Measurements from ENCODE around the gene GRIFIN. TPM values are rescaled to one million over a fixed set of nuclear protein-coding genes. Genes with fewer than 3 reads are reported as not detected.

The GRIFIN gene
- total RNA-seq, 1 donor from 2014 or later, result not detected

DNA sequence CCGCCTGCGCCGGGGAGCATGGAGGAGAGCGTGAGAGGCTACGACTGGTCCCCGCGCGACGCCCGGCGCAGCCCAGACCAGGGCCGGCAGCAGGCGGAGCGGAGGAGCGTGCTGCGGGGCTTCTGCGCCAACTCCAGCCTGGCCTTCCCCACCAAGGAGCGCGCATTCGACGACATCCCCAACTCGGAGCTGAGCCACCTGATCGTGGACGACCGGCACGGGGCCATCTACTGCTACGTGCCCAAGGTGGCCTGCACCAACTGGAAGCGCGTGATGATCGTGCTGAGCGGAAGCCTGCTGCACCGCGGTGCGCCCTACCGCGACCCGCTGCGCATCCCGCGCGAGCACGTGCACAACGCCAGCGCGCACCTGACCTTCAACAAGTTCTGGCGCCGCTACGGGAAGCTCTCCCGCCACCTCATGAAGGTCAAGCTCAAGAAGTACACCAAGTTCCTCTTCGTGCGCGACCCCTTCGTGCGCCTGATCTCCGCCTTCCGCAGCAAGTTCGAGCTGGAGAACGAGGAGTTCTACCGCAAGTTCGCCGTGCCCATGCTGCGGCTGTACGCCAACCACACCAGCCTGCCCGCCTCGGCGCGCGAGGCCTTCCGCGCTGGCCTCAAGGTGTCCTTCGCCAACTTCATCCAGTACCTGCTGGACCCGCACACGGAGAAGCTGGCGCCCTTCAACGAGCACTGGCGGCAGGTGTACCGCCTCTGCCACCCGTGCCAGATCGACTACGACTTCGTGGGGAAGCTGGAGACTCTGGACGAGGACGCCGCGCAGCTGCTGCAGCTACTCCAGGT, 43.1 kb downstream of the GRIFIN start:
- DNase-seq, result no peak

DNA sequence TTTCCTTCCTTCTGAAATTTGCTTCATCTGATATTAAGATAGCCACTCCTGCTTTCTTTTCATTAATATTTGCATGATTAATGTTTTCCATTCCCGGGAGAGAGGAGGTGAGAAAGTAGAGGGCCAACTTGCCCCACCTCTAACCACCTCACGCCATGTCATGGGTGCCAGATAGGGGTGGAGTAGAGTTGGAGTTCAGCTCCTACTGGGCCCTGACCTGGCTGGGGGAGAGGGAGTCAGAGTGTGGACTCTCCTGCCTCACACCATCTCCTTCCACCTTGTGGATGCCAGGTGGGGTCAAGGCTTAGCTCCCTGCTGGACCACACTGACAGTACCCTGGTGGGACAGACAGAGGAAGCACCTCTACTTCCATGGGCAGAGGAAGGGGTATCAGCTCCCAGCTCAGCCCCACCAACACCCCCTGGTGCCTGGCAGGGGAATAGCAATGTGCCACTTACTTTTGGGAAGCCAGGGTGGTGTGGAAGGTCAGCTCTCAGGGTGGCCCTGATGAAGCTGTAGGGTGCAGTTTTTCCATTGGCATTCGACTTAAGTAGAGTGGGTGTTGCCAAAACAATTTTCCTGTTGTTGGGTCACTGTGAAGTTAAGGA, 44.8 kb downstream of the GRIFIN start:
- peak; percentile 47 for DNase-seq

DNA sequence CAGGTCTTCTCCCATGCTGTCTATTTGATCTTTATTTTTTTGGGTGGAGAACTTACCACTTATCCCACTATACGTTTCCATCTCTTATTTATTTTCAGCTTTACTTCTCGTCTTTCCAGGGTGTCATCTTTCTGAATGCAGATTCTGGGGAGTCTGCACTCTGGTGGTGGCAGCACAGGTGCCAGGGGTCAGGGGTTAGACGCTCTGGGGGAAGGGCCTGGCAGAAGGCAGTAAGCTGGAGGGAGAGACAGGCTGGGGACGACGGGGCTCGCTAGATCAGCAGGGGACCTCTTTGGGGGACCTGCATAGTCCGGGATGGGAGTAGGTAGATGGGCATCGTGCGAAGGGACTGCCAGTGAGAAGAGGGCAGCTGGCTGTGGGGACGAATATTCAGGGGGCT, 50.4 kb downstream of the GRIFIN start:
- DNase-seq, result no peak

Other genes starting within 250 kb of the GRIFIN start
- 48.4 and 53.3 TPM in 2 replicates for gene MAD1L1, start 243.5 kb downstream of the GRIFIN start, total RNA-seq
- gene MRM2, start 234.2 kb downstream of the GRIFIN start, total RNA-seq, result 15.3 and 20.1 TPM in 2 replicates
- gene NUDT1, start 234.2 kb downstream of the GRIFIN start, total RNA-seq, result 8.0 and 14.2 TPM in 2 replicates
- 9.4 and 18.5 TPM in 2 replicates for gene SNX8, start 162.0 kb downstream of the GRIFIN start, total RNA-seq
- 250 and 320 TPM in 2 replicates for gene EIF3B, start 121.6 kb downstream of the GRIFIN start, total RNA-seq
- 6.8 and 21.5 TPM in 2 replicates for gene CHST12, start 72.8 kb downstream of the GRIFIN start, total RNA-seq
- 26.4 and 36.4 TPM in 2 replicates for gene LFNG, start 43.4 kb upstream of the GRIFIN start, total RNA-seq
- gene BRAT1, start 79.1 kb upstream of the GRIFIN start, total RNA-seq, result 31.7 and 38.0 TPM in 2 replicates
- 6.0 and 10.4 TPM in 2 replicates for gene IQCE, start 82.6 kb upstream of the GRIFIN start, total RNA-seq
- 72.8 and 159 TPM in 2 replicates for gene TTYH3, start 155.6 kb upstream of the GRIFIN start, total RNA-seq
- gene AMZ1, start 211.8 kb upstream of the GRIFIN start, total RNA-seq, result under 0.01 TPM in 2 replicates